ENCODE results near the gene RC3H1.

- TF ChIP-seq ZFX (CRISPR knock-in tag; IDR thresholded peaks at IDR 0.05) (no peak), BHLHE40 (IDR thresholded peaks at IDR 0.05; ENCODE audit: low read length) (no peak), SIRT6 (IDR thresholded peaks at IDR 0.05; ENCODE audit: low read depth, low read length) (no peak), TRIM28 (IDR thresholded peaks at IDR 0.05) (no peak)
Observed at GRCh38 chr1:174023440-174023839, 1.3 kb upstream of the RC3H1 start.

All from K562 (cell line).